ENCODE measurements around the gene EXPH5.

Gene EXPH5

GRCh38 chr11:108501396-108501795 lies 92.2 kb downstream of the EXPH5 start:
- intact Hi-C loops (cut with micrococcal nuclease): loop anchor here (10.0 kb wide), 1 partner anchor 143 kb away; no protein-coding TSS in a partner anchor
- Mint-ChIP-seq H3K4me1 (ENCODE audit: low read depth) (peaks cover 18% of the 10 kb centered on the region), H3K9me3 (no peaks in the 10 kb centered on the region), H3K27me3 (no peaks in the 10 kb centered on the region), H3K27ac (no peak overlapping the region), H3K4me3 (no peak overlapping the region), H3K36me3 (ENCODE audit: low read depth) (peaks cover 7% of the 10 kb centered on the region)

- Mint-ChIP-seq H3K27ac (no peak overlapping the region), H3K36me3 (ENCODE audit: low read depth) (peaks cover 7% of the 10 kb centered on the region), H3K9me3 (no peaks in the 10 kb centered on the region), H3K27me3 (no peaks in the 10 kb centered on the region), H3K4me1 (ENCODE audit: low read depth) (peaks cover 18% of the 10 kb centered on the region), H3K4me3 (no peak overlapping the region)
- intact Hi-C loops (cut with micrococcal nuclease): loop anchor here (10.0 kb wide), 1 partner anchor 144 kb away; no protein-coding TSS in a partner anchor
Observed at GRCh38 chr11:108500721-108501120, 92.8 kb downstream of the EXPH5 start.

GRCh38 chr11:108500169-108500568 lies 93.4 kb downstream of the EXPH5 start:
- Mint-ChIP-seq H3K4me3 (no peak overlapping the region), H3K36me3 (ENCODE audit: low read depth) (peaks cover 7% of the 10 kb centered on the region), H3K4me1 (ENCODE audit: low read depth) (peaks cover 18% of the 10 kb centered on the region), H3K27me3 (no peaks in the 10 kb centered on the region), H3K9me3 (no peaks in the 10 kb centered on the region), H3K27ac (no peak overlapping the region)
- intact Hi-C loops (cut with micrococcal nuclease): loop anchor here (10.0 kb wide), 1 partner anchor 145 kb away; no protein-coding TSS in a partner anchor

GRCh38 chr11:108498816-108499408 lies 94.7 kb downstream of the EXPH5 start:
- intact Hi-C loops (cut with micrococcal nuclease): no loop called here
- peak overlapping the region; percentile 87 for H3K4me3 Mint-ChIP-seq
- no peaks in the 10 kb centered on the region for H3K9me3 Mint-ChIP-seq
- peaks cover 7% of the 10 kb centered on the region for H3K36me3 Mint-ChIP-seq (ENCODE audit: low read depth)
- H3K27me3 Mint-ChIP-seq: no peaks in the 10 kb centered on the region
- peaks cover 18% of the 10 kb centered on the region for H3K4me1 Mint-ChIP-seq (ENCODE audit: low read depth)
- H3K27ac Mint-ChIP-seq: peak overlapping the region; percentile 96

- peak within 1 kb of the TSS; percentile 96 for H3K27ac Mint-ChIP-seq
- no peaks in the 10 kb centered on the region for H3K27me3 Mint-ChIP-seq
- H3K9me3 Mint-ChIP-seq: no peaks in the 10 kb centered on the region
- peaks cover 18% of the 10 kb centered on the region for H3K4me1 Mint-ChIP-seq (ENCODE audit: low read depth)
- peaks cover 7% of the 10 kb centered on the region for H3K36me3 Mint-ChIP-seq (ENCODE audit: low read depth)
- H3K4me3 Mint-ChIP-seq: peak within 1 kb of the TSS; percentile 90
- intact Hi-C loops (cut with micrococcal nuclease): no loop called here
Observed at GRCh38 chr11:108498046-108498815, 95.3 kb downstream of the EXPH5 start, which contains the start of gene POGLUT3. Gene POGLUT3 (minus strand): TSS chr11:108498384. CDS start chr11:108498366, 18 bp downstream.

- H3K9me3 Mint-ChIP-seq: no peaks in the 10 kb centered on the region
- peak overlapping the region; percentile 96 for H3K27ac Mint-ChIP-seq
- H3K4me1 Mint-ChIP-seq (ENCODE audit: low read depth): peaks cover 18% of the 10 kb centered on the region
- H3K4me3 Mint-ChIP-seq: peak overlapping the region; percentile 90
- intact Hi-C loops (cut with micrococcal nuclease): loop anchor here (1.0 kb wide), 1 partner anchor 30 kb away; the partner anchor contains the start of gene C11orf65
- peaks cover 7% of the 10 kb centered on the region for H3K36me3 Mint-ChIP-seq (ENCODE audit: low read depth)
- H3K27me3 Mint-ChIP-seq: no peaks in the 10 kb centered on the region
Observed at GRCh38 chr11:108497317-108498045, 96.1 kb downstream of the EXPH5 start.

- H3K9me3 Mint-ChIP-seq: no peaks in the 10 kb centered on the region
- no peak overlapping the region for H3K4me3 Mint-ChIP-seq
- H3K27me3 Mint-ChIP-seq: no peaks in the 10 kb centered on the region
- H3K4me1 Mint-ChIP-seq (ENCODE audit: low read depth): peaks cover 18% of the 10 kb centered on the region
- intact Hi-C loops (cut with micrococcal nuclease): loop anchor here (1.0 kb wide), 1 partner anchor 29 kb away; the partner anchor contains the start of gene C11orf65
- H3K27ac Mint-ChIP-seq: peak overlapping the region; percentile 96
- peaks cover 7% of the 10 kb centered on the region for H3K36me3 Mint-ChIP-seq (ENCODE audit: low read depth)
Observed at GRCh38 chr11:108496643-108497256, 96.8 kb downstream of the EXPH5 start.

- intact Hi-C loops (cut with micrococcal nuclease): no loop called here
- Mint-ChIP-seq H3K27ac (no peak overlapping the region), H3K4me1 (ENCODE audit: low read depth) (peaks cover 18% of the 10 kb centered on the region), H3K9me3 (no peaks in the 10 kb centered on the region), H3K36me3 (ENCODE audit: low read depth) (peaks cover 7% of the 10 kb centered on the region), H3K27me3 (no peaks in the 10 kb centered on the region), H3K4me3 (no peak overlapping the region)
Observed at GRCh38 chr11:108495326-108495725, 98.2 kb downstream of the EXPH5 start.

GRCh38 chr11:108494182-108494581 lies 99.4 kb downstream of the EXPH5 start:
- no peak overlapping the region for H3K4me3 Mint-ChIP-seq
- no peak overlapping the region for H3K27ac Mint-ChIP-seq
- no peaks in the 10 kb centered on the region for H3K9me3 Mint-ChIP-seq
- H3K4me1 Mint-ChIP-seq (ENCODE audit: low read depth): peaks cover 18% of the 10 kb centered on the region
- H3K36me3 Mint-ChIP-seq (ENCODE audit: low read depth): peaks cover 11% of the 10 kb centered on the region
- intact Hi-C loops (cut with micrococcal nuclease): no loop called here
- no peaks in the 10 kb centered on the region for H3K27me3 Mint-ChIP-seq

- no peak overlapping the region for H3K4me3 Mint-ChIP-seq
- no peak overlapping the region for H3K27ac Mint-ChIP-seq
- H3K4me1 Mint-ChIP-seq (ENCODE audit: low read depth): peaks cover 4% of the 10 kb centered on the region
- H3K36me3 Mint-ChIP-seq (ENCODE audit: low read depth): peaks cover 11% of the 10 kb centered on the region
- intact Hi-C loops (cut with micrococcal nuclease): no loop called here
- H3K27me3 Mint-ChIP-seq: no peaks in the 10 kb centered on the region
- no peaks in the 10 kb centered on the region for H3K9me3 Mint-ChIP-seq
Observed at GRCh38 chr11:108491936-108492335, 101.6 kb downstream of the EXPH5 start.

- Mint-ChIP-seq H3K27me3 (no peaks in the 10 kb centered on the region), H3K4me3 (no peak overlapping the region), H3K27ac (no peak overlapping the region), H3K4me1 (ENCODE audit: low read depth) (no peaks in the 10 kb centered on the region), H3K36me3 (ENCODE audit: low read depth) (peaks cover 11% of the 10 kb centered on the region), H3K9me3 (no peaks in the 10 kb centered on the region)
- intact Hi-C loops (cut with micrococcal nuclease): no loop called here
Observed at GRCh38 chr11:108486828-108487227, 106.7 kb downstream of the EXPH5 start.

GRCh38 chr11:108486331-108486730 lies 107.2 kb downstream of the EXPH5 start:
- Mint-ChIP-seq H3K4me3 (no peak overlapping the region), H3K27me3 (no peaks in the 10 kb centered on the region)

GRCh38 chr11:108483163-108483562 lies 110.4 kb downstream of the EXPH5 start:
- Mint-ChIP-seq H3K27me3 (no peaks in the 10 kb centered on the region), H3K36me3 (ENCODE audit: low read depth) (no peaks in the 10 kb centered on the region), H3K9me3 (no peaks in the 10 kb centered on the region), H3K27ac (no peak overlapping the region), H3K4me3 (no peak overlapping the region), H3K4me1 (ENCODE audit: low read depth) (no peaks in the 10 kb centered on the region)
- intact Hi-C loops (cut with micrococcal nuclease): no loop called here

More at GRCh38 chr11:108486331-108486730, 107.2 kb downstream of the EXPH5 start:
- H3K9me3 Mint-ChIP-seq: no peaks in the 10 kb centered on the region
- H3K27ac Mint-ChIP-seq: no peak overlapping the region
- peaks cover 11% of the 10 kb centered on the region for H3K36me3 Mint-ChIP-seq (ENCODE audit: low read depth)
- H3K4me1 Mint-ChIP-seq (ENCODE audit: low read depth): no peaks in the 10 kb centered on the region
- intact Hi-C loops (cut with micrococcal nuclease): no loop called here
